Measurements from ENCODE around the gene TAS2R42.

The TAS2R42 gene

GRCh38 chr12:11209113-11209512, 22.4 kb upstream of the TAS2R42 start:
- no peak overlapping the region for H2AFZ ChIP-seq (ENCODE audit: low read depth)
- no peaks in the 10 kb centered on the region for H4K20me1 ChIP-seq (ENCODE audit: insufficient read depth)
- no peak overlapping the region for H3K4me3 ChIP-seq (IDR thresholded peaks at IDR 0.05; ENCODE audit: insufficient read depth, low read depth, low read length)
- H3K27ac ChIP-seq: no peak overlapping the region
- no peaks in the 10 kb centered on the region for H3K4me1 ChIP-seq (ENCODE audit: low read depth, poor library complexity, severe bottlenecking)
- no peak overlapping the region for H3K9ac ChIP-seq
- TF ChIP-seq CTCF (conservative IDR thresholded peaks at IDR 0.05; ENCODE audit: low read depth, low read length): no peak
- no peak overlapping the region for H3K4me2 ChIP-seq
- H3K27me3 ChIP-seq (ENCODE audit: insufficient read depth, low read depth): no peaks in the 10 kb centered on the region
- no peaks in the 10 kb centered on the region for H3K36me3 ChIP-seq (ENCODE audit: insufficient read depth)
- no peaks in the 10 kb centered on the region for H3K79me2 ChIP-seq (ENCODE audit: insufficient read depth, low read depth)

- Histone ChIP-seq H3K4me1 (ENCODE audit: low read depth, poor library complexity, severe bottlenecking) (no peaks in the 10 kb centered on the region), H3K4me2 (no peak overlapping the region), H3K9ac (no peak overlapping the region), H4K20me1 (ENCODE audit: insufficient read depth) (no peaks in the 10 kb centered on the region), H3K4me3 (IDR thresholded peaks at IDR 0.05; ENCODE audit: insufficient read depth, low read depth, low read length) (no peak overlapping the region), H2AFZ (ENCODE audit: low read depth) (no peak overlapping the region), H3K27ac (no peak overlapping the region), H3K36me3 (ENCODE audit: insufficient read depth) (no peaks in the 10 kb centered on the region), H3K79me2 (ENCODE audit: insufficient read depth, low read depth) (no peaks in the 10 kb centered on the region), H3K27me3 (ENCODE audit: insufficient read depth, low read depth) (no peaks in the 10 kb centered on the region)
- no peak for TF ChIP-seq CTCF (conservative IDR thresholded peaks at IDR 0.05; ENCODE audit: low read depth, low read length)
Observed at GRCh38 chr12:11204173-11204572, 17.4 kb upstream of the TAS2R42 start.

GRCh38 chr12:11202811-11203210, 16.1 kb upstream of the TAS2R42 start:
- Histone ChIP-seq H3K4me3 (IDR thresholded peaks at IDR 0.05; ENCODE audit: insufficient read depth, low read depth, low read length) (no peak overlapping the region), H3K36me3 (ENCODE audit: insufficient read depth) (no peaks in the 10 kb centered on the region), H2AFZ (ENCODE audit: low read depth) (no peak overlapping the region), H3K27me3 (ENCODE audit: insufficient read depth, low read depth) (no peaks in the 10 kb centered on the region), H3K4me2 (no peak overlapping the region), H3K4me1 (ENCODE audit: low read depth, poor library complexity, severe bottlenecking) (no peaks in the 10 kb centered on the region), H3K79me2 (ENCODE audit: insufficient read depth, low read depth) (no peaks in the 10 kb centered on the region), H4K20me1 (ENCODE audit: insufficient read depth) (no peaks in the 10 kb centered on the region), H3K9ac (no peak overlapping the region), H3K27ac (no peak overlapping the region)
- TF ChIP-seq CTCF (conservative IDR thresholded peaks at IDR 0.05; ENCODE audit: low read depth, low read length): no peak

GRCh38 chr12:11183011-11183410, 3.7 kb downstream of the TAS2R42 start:
- Histone ChIP-seq H4K20me1 (ENCODE audit: insufficient read depth) (no peaks in the 10 kb centered on the region), H2AFZ (ENCODE audit: low read depth) (no peak overlapping the region), H3K36me3 (ENCODE audit: insufficient read depth) (no peaks in the 10 kb centered on the region), H3K79me2 (ENCODE audit: insufficient read depth, low read depth) (no peaks in the 10 kb centered on the region), H3K27me3 (ENCODE audit: insufficient read depth, low read depth) (no peaks in the 10 kb centered on the region), H3K4me2 (no peak overlapping the region), H3K4me3 (IDR thresholded peaks at IDR 0.05; ENCODE audit: insufficient read depth, low read depth, low read length) (no peak overlapping the region), H3K4me1 (ENCODE audit: low read depth, poor library complexity, severe bottlenecking) (no peaks in the 10 kb centered on the region), H3K27ac (no peak overlapping the region), H3K9ac (no peak overlapping the region)
- TF ChIP-seq CTCF (conservative IDR thresholded peaks at IDR 0.05; ENCODE audit: low read depth, low read length): no peak

- no peaks in the 10 kb centered on the region for H3K79me2 ChIP-seq (ENCODE audit: insufficient read depth, low read depth)
- no peaks in the 10 kb centered on the region for H3K36me3 ChIP-seq (ENCODE audit: insufficient read depth)
- H4K20me1 ChIP-seq (ENCODE audit: insufficient read depth): no peaks in the 10 kb centered on the region
- H2AFZ ChIP-seq (ENCODE audit: low read depth): no peak overlapping the region
- H3K27ac ChIP-seq: no peak overlapping the region
- H3K27me3 ChIP-seq (ENCODE audit: insufficient read depth, low read depth): no peaks in the 10 kb centered on the region
- no peak overlapping the region for H3K4me3 ChIP-seq (IDR thresholded peaks at IDR 0.05; ENCODE audit: insufficient read depth, low read depth, low read length)
- H3K4me1 ChIP-seq (ENCODE audit: low read depth, poor library complexity, severe bottlenecking): no peaks in the 10 kb centered on the region
- H3K4me2 ChIP-seq: no peak overlapping the region
- TF ChIP-seq CTCF (conservative IDR thresholded peaks at IDR 0.05; ENCODE audit: low read depth, low read length): no peak
- H3K9ac ChIP-seq: no peak overlapping the region
Observed at GRCh38 chr12:11182529-11182928, 4.2 kb downstream of the TAS2R42 start.

All from KMS-11 (cell line).